ENCODE results near the gene ARHGAP8. TPM values are rescaled to one million over a fixed set of nuclear protein-coding genes. Genes with fewer than 3 reads are reported as not detected.
"Not testable (repeated sequence)": the region's sequence is repeated elsewhere in the genome, so short reads cannot be mapped to it uniquely, and the experiment has no call there.

Gene ARHGAP8
- polyA plus RNA-seq, 2 of the 4 experiments (the other 2 are of a cell fraction): 1.2 to 3.8 TPM

DNA sequence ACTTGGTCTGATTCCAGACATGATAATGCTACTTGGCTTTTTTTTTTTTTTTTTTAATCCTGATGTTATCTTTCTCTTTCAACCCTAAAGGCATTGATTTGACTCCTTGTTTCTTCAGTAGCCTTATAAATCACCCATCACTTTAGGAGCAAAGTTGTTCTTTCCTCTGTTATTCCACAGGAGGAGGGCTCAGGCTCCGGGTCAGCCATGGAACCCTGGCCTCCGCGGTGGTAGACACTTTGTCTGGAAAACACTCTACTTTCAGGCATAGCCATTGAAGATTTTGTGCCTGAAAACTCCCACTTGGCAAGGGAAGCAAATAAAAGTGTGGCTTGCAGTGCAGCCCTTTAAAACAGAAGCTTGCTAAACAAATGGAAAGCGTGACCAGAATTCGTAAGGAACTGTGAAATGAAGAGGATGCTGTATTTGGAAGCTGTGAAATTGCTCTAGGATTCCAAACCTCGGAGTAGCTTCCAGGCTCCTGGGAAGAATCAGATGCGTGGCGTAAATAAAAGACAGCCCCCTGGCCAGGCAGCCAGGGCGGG, 44.9 kb downstream of the ARHGAP8 start:
- H3K4me1 ChIP-seq: no peaks in the 10 kb centered on the region
- ChIA-PET CTCF (interaction anchor here (0.5 to 1.0 kb wide), 3 partner anchors 11 to 37 kb away, joined by 3 to 5 read pairs (median 3); no protein-coding TSS in a partner anchor), POLR2A (interaction anchor here (0.7 kb wide), 1 partner anchor 37 kb away, joined by 8 read pairs; no protein-coding TSS in a partner anchor)
- H3K9me3 ChIP-seq: no peaks in the 10 kb centered on the region
- no peak overlapping the region for H3K4me3 ChIP-seq
- no peak for FAIRE-seq
- no peak overlapping the region for H3K27ac ChIP-seq
- WGBS (ENCODE audit: missing lambda C conversion rate): 84% methylated on average over 9 of the region's 9 CpGs
- H3K4me2 ChIP-seq: no peak overlapping the region
- TF ChIP-seq RARB (CRISPR knock-in tag; IDR thresholded peaks at IDR 0.05): no peak
- TF ChIP-seq, protein P1, sequence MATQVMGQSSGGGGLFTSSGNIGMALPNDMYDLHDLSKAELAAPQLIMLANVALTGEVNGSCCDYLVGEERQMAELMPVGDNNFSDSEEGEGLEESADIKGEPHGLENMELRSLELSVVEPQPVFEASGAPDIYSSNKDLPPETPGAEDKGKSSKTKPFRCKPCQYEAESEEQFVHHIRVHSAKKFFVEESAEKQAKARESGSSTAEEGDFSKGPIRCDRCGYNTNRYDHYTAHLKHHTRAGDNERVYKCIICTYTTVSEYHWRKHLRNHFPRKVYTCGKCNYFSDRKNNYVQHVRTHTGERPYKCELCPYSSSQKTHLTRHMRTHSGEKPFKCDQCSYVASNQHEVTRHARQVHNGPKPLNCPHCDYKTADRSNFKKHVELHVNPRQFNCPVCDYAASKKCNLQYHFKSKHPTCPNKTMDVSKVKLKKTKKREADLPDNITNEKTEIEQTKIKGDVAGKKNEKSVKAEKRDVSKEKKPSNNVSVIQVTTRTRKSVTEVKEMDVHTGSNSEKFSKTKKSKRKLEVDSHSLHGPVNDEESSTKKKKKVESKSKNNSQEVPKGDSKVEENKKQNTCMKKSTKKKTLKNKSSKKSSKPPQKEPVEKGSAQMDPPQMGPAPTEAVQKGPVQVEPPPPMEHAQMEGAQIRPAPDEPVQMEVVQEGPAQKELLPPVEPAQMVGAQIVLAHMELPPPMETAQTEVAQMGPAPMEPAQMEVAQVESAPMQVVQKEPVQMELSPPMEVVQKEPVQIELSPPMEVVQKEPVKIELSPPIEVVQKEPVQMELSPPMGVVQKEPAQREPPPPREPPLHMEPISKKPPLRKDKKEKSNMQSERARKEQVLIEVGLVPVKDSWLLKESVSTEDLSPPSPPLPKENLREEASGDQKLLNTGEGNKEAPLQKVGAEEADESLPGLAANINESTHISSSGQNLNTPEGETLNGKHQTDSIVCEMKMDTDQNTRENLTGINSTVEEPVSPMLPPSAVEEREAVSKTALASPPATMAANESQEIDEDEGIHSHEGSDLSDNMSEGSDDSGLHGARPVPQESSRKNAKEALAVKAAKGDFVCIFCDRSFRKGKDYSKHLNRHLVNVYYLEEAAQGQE (IDR thresholded peaks at IDR 0.05): no peak
- no peak for TF ChIP-seq CHD4 (IDR thresholded peaks at IDR 0.05; ENCODE audit: borderline replicate concordance)
- TF ChIP-seq, protein P2, sequence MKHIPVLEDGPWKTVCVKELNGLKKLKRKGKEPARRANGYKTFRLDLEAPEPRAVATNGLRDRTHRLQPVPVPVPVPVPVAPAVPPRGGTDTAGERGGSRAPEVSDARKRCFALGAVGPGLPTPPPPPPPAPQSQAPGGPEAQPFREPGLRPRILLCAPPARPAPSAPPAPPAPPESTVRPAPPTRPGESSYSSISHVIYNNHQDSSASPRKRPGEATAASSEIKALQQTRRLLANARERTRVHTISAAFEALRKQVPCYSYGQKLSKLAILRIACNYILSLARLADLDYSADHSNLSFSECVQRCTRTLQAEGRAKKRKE (CRISPR knock-in tag; IDR thresholded peaks at IDR 0.05; ENCODE audit: low read depth): no peak
- TF ChIP-seq CEBPB (IDR thresholded peaks at IDR 0.05): no peak
- no peak for TF ChIP-seq SREBF2 (IDR thresholded peaks at IDR 0.05)
- no peak for TF ChIP-seq EHF (CRISPR knock-in tag; IDR thresholded peaks at IDR 0.05)
- no peak for TF ChIP-seq CHD2 (IDR thresholded peaks at IDR 0.05; ENCODE audit: low read length, partially characterized antibody)
- TF ChIP-seq FOSB (CRISPR knock-in tag; IDR thresholded peaks at IDR 0.05): no peak
- no peak for ATAC-seq
- DNase-seq (ENCODE audit: low read depth in 1 of 2, low spot score in 1 of 2): no peak

DNA sequence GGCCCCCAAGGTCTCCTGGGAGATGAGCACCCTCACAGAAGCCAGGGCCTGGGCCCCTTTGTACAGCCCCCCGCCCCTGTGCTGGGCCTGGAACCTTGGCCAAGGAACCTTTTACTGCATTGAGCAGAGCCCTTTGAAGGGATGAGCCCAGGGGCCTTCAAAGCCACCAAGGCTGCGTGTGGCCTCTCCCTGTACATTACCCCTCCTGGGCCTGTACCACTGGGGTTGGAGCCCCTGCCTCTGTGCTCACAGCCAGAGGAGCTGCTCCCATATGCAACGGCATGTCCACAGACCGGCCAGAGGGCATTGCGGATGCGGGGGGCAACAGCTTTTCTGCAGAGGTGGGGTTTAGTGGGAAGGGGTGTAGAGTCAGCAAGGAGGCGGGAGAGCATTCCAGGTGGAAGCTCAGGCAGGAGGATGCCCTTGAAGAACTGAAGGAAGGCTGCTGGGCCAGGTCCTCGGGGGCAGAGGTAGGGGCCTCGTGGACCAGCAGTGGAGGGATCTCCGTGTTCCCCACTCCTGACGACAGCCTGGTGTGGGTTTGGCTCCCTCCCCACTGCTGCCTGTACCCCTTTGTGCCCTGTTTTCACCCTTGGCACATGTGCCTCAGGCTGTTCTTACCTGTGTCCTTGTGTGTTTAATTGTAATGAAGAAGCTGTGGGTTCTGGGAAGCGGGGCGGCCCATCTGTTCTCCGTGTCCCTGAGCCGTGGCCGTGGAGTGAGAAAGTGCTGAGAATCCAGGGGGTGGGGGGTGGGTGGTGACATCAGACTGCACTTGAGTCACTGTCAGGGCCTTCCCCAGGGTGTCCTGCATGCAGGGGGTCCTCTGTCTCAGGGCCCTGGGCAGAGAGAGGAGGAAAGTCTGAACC, 46.9 kb downstream of the ARHGAP8 start:
- WGBS (ENCODE audit: missing lambda C conversion rate): 82% methylated on average over 5 of the region's 16 CpGs
- Histone ChIP-seq H3K4me3 (no peak overlapping the region), H3K4me1 (no peaks in the 10 kb centered on the region), H3K9me3 (no peaks in the 10 kb centered on the region), H3K27ac (no peak overlapping the region), H3K4me2 (no peak overlapping the region)
- TF ChIP-seq ZC3H11A (IDR thresholded peaks at IDR 0.05) (no peak), EHF (CRISPR knock-in tag; IDR thresholded peaks at IDR 0.05) (no peak), ZSCAN20 (CRISPR knock-in tag; IDR thresholded peaks at IDR 0.05) (no peak), RARB (CRISPR knock-in tag; IDR thresholded peaks at IDR 0.05) (no peak), NFE2L2 (conservative IDR thresholded peaks at IDR 0.05; ENCODE audit: low read length) (no peak), HOXA7 (CRISPR knock-in tag; IDR thresholded peaks at IDR 0.05) (no peak), MYC (IDR thresholded peaks at IDR 0.05; ENCODE audit: borderline replicate concordance, low read length) (no peak), GATA3 (IDR thresholded peaks at IDR 0.05; ENCODE audit: borderline replicate concordance) (no peak), CBX8 (IDR thresholded peaks at IDR 0.05) (no peak), EHMT2 (IDR thresholded peaks at IDR 0.05; ENCODE audit: low read depth) (no peak), NPAS2 (CRISPR knock-in tag; IDR thresholded peaks at IDR 0.05; ENCODE audit: borderline replicate concordance) (no peak), POLR2A (IDR thresholded peaks at IDR 0.05; ENCODE audit: low read length) (no peak), HEYL (CRISPR knock-in tag; IDR thresholded peaks at IDR 0.05) (no peak), CHD4 (IDR thresholded peaks at IDR 0.05; ENCODE audit: borderline replicate concordance) (no peak), POLR2AphosphoS2 (conservative IDR thresholded peaks at IDR 0.05; ENCODE audit: low read length) (no peak), HDAC2 (IDR thresholded peaks at IDR 0.05) (no peak), ZFP36 (IDR thresholded peaks at IDR 0.05; ENCODE audit: borderline replicate concordance, partially characterized antibody) (no peak)
- TF ChIP-seq, protein P3, sequence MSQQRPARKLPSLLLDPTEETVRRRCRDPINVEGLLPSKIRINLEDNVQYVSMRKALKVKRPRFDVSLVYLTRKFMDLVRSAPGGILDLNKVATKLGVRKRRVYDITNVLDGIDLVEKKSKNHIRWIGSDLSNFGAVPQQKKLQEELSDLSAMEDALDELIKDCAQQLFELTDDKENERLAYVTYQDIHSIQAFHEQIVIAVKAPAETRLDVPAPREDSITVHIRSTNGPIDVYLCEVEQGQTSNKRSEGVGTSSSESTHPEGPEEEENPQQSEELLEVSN (IDR thresholded peaks at IDR 0.05; ENCODE audit: borderline replicate concordance, low read depth): no peak
- TF ChIP-seq, protein P4, sequence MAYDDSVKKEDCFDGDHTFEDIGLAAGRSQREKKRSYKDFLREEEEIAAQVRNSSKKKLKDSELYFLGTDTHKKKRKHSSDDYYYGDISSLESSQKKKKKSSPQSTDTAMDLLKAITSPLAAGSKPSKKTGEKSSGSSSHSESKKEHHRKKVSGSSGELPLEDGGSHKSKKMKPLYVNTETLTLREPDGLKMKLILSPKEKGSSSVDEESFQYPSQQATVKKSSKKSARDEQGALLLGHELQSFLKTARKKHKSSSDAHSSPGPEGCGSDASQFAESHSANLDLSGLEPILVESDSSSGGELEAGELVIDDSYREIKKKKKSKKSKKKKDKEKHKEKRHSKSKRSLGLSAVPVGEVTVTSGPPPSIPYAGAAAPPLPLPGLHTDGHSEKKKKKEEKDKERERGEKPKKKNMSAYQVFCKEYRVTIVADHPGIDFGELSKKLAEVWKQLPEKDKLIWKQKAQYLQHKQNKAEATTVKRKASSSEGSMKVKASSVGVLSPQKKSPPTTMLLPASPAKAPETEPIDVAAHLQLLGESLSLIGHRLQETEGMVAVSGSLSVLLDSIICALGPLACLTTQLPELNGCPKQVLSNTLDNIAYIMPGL (CRISPR knock-in tag; IDR thresholded peaks at IDR 0.05; ENCODE audit: borderline replicate concordance): no peak
- POLR2A ChIA-PET: no interaction called here
- CTCF ChIA-PET: interaction anchor here (0.7 to 1.5 kb wide), 3 partner anchors 21 to 809 kb away, joined by 3 to 5 read pairs (median 4); no protein-coding TSS in a partner anchor
- DNase-seq (ENCODE audit: low read depth in 1 of 2, low spot score in 1 of 2) (no peak), ATAC-seq (no peak), FAIRE-seq (no peak)

DNA sequence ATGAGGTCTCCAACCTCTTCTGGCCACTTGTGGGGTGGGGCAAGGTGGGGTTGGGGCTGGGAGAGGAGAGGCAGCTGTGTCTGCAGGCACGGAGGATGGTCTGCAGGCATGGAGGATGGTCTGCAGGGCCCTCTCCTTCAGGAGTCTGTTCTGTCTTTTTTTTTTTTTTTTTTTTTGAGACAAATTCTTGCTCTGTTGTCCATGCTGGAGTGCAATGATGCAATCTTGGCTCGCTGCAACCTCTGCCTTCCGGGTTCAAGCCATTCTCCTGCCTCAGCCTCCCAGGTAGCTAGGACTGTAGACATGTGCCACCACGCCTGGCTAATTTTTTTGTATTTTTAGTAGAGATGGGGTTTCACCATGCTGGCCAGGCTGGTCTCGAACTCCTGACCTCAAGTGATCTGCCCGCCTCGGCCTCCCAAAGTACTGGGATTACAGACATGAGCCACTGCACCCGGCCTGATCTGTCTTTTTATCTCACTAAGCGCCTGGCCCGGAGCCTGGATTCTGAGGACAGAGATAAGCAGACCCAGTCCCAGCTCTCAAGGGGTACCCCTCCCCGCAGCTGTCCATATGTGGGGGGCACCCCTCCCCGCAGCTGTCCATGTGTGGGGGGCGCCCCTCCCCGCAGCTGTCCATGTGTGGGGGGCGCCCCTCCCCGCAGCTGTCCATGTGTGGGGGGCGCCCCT, 47.7 kb downstream of the ARHGAP8 start:
- POLR2A ChIA-PET; H3K4me2 ChIP-seq; FAIRE-seq; H3K27ac ChIP-seq; H3K4me1 ChIP-seq; ATAC-seq; H3K9me3 ChIP-seq; H3K4me3 ChIP-seq; DNase-seq (ENCODE audit: low read depth in 1 of 2, low spot score in 1 of 2): not testable (repeated sequence)
- 55% methylated on average over 9 of the region's 17 CpGs for WGBS (ENCODE audit: missing lambda C conversion rate)
- CTCF ChIA-PET: interaction anchor here (0.7 to 1.5 kb wide), 3 partner anchors 21 to 810 kb away, joined by 3 to 5 read pairs (median 4); no protein-coding TSS in a partner anchor

Data from A549 (cell line).